Activated CD8-positive, alpha-beta memory T cell treated with anti-CD3 and anti-CD28 coated beads, Interleukin-2, amount 50 U/mL, for 4 hours (primary cell): ENCODE data around the gene SLC35F1.

Experiments used
- DNase-seq: peaks from one replicate; pipeline ENCODE4 v3.0.0-alpha.2; 2020

SLC35F1 gene

GRCh38 chr6:118284736-118285360 is 377.8 kb downstream of the SLC35F1 start:
- DNase-seq = no peak

- DNase-seq = no peak
Observed at GRCh38 chr6:118285791-118286190, 378.7 kb downstream of the SLC35F1 start.

GRCh38 chr6:118288355-118289124 is 381.5 kb downstream of the SLC35F1 start:
- DNase-seq = no peak

GRCh38 chr6:118292558-118292957 is 385.5 kb downstream of the SLC35F1 start:
- DNase-seq = no peak

GRCh38 chr6:118294906-118295305 is 387.8 kb downstream of the SLC35F1 start:
- DNase-seq = no peak

GRCh38 chr6:118295336-118295735 is 388.3 kb downstream of the SLC35F1 start:
- DNase-seq = no peak

GRCh38 chr6:118296129-118296901 is 389.3 kb downstream of the SLC35F1 start:
- DNase-seq = no peak

GRCh38 chr6:118297821-118298220 is 390.8 kb downstream of the SLC35F1 start:
- no peak for DNase-seq

GRCh38 chr6:118298476-118299427 is 391.7 kb downstream of the SLC35F1 start:
- DNase-seq = no peak

GRCh38 chr6:118299457-118299856 is 392.4 kb downstream of the SLC35F1 start:
- no peak for DNase-seq

GRCh38 chr6:118304321-118304720 is 397.3 kb downstream of the SLC35F1 start:
- no peak for DNase-seq

GRCh38 chr6:118305081-118305480 is 398.0 kb downstream of the SLC35F1 start:
- no peak for DNase-seq

- DNase-seq = no peak
Observed at GRCh38 chr6:118306392-118307238, 399.6 kb downstream of the SLC35F1 start.

- DNase-seq = no peak
Observed at GRCh38 chr6:118307581-118307980, 400.5 kb downstream of the SLC35F1 start.

- DNase-seq = no peak
Observed at GRCh38 chr6:118309337-118310093, 402.5 kb downstream of the SLC35F1 start.

- DNase-seq = no peak
Observed at GRCh38 chr6:118313208-118313607, 406.1 kb downstream of the SLC35F1 start.

- no peak for DNase-seq
Observed at GRCh38 chr6:118313762-118314161, 406.7 kb downstream of the SLC35F1 start.

GRCh38 chr6:118316796-118317384 is 409.8 kb downstream of the SLC35F1 start:
- no peak for DNase-seq

GRCh38 chr6:118317581-118318563 is 410.8 kb downstream of the SLC35F1 start:
- no peak for DNase-seq
